PC-3 (cell line): ENCODE data around the gene DPYSL4.

Experiments used
- EZH2phosphoT487 ChIP-seq: fragments of 300-600 bp; sonication (generic); IDR thresholded peaks from 2 replicates; pipeline ENCODE4 v1.6.1; 2018; ENCODE audit warnings: mild to moderate bottlenecking, antibody characterized with exemption, low read length, borderline replicate concordance
- TF ChIP-seq, protein P1 (sequence below): fragments of 300-600 bp; sonication (generic); conservative IDR thresholded peaks from 2 replicates; pipeline ENCODE4 v1.5.1; 2017; ENCODE audit warnings: antibody characterized with exemption, low read depth, mild to moderate bottlenecking, low read length

DNA sequence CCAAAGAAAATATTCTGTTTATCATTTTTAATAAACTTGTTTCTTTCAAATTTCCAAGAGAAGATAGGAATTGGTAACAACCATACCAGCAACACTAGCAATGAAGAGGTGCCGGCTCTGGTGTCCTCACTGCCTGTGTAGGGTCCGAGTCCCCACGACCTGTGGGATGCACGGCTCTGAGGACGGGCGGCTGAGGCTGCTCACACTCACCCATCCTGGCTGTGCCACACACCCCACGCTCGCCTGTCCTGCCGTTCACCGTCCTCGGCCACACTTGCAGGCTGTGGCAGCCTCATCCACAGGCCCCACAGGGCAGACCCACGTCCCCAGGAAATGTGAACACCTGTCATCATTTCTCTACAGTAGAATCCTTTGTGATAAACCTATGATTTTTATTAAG, 48.2 kb upstream of the DPYSL4 start:
- TF ChIP-seq, protein P1, sequence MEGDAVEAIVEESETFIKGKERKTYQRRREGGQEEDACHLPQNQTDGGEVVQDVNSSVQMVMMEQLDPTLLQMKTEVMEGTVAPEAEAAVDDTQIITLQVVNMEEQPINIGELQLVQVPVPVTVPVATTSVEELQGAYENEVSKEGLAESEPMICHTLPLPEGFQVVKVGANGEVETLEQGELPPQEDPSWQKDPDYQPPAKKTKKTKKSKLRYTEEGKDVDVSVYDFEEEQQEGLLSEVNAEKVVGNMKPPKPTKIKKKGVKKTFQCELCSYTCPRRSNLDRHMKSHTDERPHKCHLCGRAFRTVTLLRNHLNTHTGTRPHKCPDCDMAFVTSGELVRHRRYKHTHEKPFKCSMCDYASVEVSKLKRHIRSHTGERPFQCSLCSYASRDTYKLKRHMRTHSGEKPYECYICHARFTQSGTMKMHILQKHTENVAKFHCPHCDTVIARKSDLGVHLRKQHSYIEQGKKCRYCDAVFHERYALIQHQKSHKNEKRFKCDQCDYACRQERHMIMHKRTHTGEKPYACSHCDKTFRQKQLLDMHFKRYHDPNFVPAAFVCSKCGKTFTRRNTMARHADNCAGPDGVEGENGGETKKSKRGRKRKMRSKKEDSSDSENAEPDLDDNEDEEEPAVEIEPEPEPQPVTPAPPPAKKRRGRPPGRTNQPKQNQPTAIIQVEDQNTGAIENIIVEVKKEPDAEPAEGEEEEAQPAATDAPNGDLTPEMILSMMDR: no peak
- no peak for TF ChIP-seq EZH2phosphoT487
